Inflammatory macrophage treated with lipopolysaccharide for 1 hour (primary cell): ENCODE results near the gene HTATSF1.

Experiments used
- DNase-seq, 2 donors: peaks; one replicate each; pipeline ENCODE4 v3.0.0-alpha.2; 2020 to 2022

Gene HTATSF1

GRCh38 chrX:136496764-136497555, 432 bp upstream of the HTATSF1 start:
- peak; percentile 75 to 77 for DNase-seq

DNA sequence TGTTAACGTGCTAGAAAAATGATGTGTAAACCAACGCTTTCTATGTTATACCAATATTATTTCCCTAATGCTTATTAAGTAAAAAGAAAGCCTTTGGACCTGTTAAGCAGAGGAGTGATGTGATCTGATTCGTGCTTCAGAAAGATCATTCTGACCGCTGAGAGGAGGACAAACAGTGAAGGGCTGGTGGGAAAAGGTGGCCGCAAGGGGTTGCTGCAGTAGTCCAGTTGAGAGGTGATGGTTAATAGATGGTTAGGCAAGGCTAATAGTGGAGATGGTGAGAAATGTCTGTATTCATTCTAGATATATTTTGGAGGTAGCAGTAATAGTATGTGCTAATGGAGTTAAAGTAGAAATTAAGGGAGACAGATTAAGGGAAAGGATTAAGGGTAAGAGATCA, 21.7 kb downstream of the HTATSF1 start:
- DNase-seq = no peak

DNA sequence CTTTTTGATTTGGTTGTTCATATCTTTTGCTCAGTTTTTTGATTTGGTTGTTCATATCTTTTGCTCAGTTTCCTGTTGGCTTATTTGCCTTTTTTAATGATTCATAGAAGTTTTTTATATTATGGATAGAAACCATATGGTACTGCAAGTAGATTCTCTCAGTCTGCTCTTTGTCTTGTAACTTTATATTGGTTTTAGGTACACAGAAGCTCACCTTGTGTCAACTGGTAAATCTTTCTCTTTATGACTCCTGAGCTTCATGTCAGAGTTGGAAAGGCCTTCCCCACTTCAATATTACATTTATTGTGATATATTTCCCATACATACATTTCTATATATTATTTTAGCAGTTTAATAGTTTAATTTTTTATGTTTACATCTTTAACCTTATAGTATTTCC, 26.4 kb downstream of the HTATSF1 start:
- DNase-seq = no peak

- no peak for DNase-seq
These were observed 28.6 kb downstream of the HTATSF1 start for GRCh38 chrX:136525738-136526606.

DNA sequence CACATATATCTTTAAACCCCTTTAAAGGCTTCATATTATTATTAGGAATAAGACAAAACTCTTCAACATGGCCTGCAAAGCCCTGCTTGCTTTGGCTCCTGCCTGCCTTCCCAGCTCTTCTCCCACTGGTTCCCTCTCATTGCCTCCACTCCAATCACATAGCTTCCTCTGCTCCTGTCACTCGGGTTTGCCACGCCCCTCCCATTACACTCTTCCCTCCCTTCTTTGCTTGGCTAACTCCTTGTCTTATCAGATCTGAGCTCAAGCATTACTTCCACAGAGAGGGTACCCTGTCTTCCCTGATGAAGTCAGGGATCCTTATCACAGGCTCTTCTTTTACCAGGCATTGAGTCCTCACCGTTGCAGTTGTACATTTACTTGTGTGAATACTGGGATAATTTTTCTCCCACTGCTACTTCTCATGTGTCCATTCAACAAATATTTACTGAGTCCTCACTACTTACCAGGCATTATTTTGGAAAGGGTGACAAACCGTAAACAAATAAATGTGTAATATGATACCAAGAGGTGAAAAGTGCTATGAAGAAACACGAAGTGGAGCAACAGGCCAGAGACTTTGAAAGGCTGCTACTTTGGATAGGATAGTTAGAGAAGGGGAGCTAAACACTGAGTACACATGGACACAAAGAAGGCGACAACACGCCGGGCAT, 31.4 kb downstream of the HTATSF1 start:
- DNase-seq = no peak

DNA sequence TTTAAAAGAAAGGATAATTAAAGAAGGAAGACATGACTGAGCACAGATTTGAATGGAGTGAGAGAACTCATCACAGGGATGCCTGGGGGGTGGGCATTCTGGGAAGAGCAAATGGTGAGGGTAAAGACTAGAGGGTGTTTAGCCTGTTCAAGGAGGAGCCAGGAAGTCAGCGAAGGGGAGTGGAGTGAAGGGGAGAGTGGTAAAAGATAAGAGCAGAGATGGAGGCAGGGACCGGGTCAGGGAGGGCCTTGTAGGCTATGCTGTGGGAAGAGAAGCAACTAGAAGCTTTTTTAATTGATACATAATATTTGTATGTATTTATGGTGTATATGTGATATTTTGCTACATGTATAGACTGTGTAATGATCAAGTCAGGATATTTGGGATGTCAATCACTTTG, 32.4 kb downstream of the HTATSF1 start:
- no peak for DNase-seq

DNA sequence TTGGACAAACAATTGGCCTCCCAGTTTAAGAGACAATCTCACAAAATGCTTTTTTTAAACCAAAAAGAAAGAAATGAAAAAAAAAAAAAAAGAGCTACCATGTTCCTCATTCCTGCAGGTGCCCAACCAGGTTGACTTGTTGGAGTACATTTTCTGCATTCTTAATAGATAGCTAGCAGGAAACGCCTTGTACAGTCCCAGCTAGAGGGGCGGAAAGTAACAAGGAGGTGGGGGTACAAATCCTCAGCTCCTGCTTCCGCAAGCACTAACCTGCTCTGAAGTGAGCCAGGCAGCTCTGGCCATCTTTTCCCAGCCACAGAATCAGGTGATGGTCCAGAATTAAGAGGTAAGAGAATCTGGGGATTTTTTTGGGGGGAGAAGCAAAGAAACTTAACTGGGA, 34.6 kb downstream of the HTATSF1 start, which contains the start of gene VGLL1:
Gene VGLL1 (plus strand): TSS at position 265 of the 400 bp plus-strand sequence. CDS start 3,806 bp downstream, outside the sequence.
- no peak for DNase-seq

- no peak for DNase-seq
These were observed 36.7 kb downstream of the HTATSF1 start for GRCh38 chrX:136534131-136534530.

DNA sequence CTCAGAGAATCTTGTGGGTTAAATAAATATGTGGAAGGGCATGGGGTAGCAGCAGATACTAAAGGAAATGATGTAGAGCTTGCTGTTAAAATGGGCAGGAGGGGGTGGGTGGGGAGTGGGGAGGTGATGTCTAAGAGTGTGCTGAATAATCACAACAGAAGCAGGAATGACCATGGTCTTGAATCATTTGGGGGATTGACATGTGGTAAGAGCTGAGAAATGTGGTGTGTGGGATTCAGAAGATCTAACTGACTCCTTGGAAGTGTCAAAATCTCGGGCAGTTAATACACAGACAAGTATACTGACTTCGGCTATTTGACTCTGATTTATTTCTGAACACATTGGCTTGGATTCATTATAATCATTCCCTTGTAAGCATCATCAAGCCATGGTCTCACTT, 41.4 kb downstream of the HTATSF1 start:
- no peak for DNase-seq

DNA sequence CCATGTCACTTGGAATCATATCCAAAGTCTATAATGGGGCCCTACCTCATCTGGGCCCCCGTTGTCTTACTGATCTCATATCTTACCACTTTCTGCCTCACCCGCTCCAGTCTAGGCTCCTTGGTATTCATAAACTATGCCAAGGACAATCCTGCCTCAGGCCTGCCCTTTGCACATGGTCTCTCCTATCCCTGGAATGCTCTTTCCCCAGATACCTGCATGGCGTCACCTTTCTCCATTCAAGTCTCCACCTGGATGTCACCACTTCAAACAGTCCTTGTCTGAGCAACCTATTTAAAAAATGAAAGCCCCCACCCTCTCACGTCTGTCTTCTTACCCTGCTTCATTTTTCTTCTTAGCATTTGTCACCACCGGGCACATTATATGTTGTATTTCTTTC, 42.8 kb downstream of the HTATSF1 start:
- DNase-seq = no peak

GRCh38 chrX:136541294-136541693, 43.9 kb downstream of the HTATSF1 start:
- no peak for DNase-seq

DNA sequence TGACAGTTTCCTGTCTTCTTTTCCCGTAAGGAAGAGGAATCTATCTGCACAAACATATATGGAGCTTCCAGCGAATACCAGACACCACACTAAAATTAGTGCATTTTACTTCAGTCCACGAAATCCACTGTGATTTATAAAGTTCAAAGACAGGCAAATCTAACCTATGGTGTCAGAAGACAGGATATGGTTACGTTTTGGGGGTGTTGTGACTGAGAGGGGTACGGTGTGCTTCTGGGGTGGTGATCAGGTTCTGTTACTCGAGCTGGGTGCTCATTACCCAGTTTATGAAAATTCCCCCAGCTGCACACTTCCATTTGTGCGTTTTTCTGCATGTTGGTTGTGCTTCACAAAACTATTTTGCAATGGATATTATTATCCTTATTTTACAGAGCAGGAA, 44.9 kb downstream of the HTATSF1 start:
- DNase-seq = no peak

DNA sequence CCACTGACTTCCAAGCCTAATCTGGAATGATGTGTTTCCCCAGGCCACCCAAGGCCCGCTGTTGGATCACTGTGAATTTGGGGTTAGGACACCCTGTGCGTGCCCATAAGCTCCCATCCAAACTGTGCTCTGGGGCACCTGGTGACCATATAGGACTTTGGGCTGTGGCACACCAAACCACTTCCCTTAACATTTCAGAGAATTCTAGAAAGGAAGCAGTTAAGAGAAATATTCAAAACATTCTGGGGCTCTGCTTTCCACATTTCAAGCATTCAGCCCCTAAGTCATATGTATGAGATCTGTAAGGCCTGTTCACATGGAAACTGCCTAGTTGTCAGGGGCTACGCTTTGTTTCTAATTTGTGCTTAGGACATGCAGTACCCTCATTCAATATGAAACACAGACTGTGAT, 49.0 kb downstream of the HTATSF1 start:
- no peak for DNase-seq

DNA sequence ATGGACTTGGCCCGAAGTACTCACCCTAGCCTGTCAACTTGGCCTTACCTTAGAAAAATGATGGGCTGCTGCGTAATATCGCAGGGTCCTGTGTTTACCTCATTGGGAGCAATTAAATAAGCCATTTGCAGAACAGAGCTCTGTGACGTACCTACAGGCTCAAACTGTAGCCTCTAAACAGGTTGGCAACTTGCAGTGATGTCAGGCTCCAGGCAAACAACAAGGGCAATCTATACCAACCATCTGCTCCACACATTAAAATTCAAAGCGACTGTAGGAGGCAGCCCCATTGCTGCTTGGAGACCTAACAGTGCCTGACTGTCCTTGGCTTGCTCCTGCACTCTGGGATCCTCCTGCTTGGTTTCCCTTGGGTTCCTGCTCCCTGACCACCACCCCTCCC, 51.8 kb downstream of the HTATSF1 start:
- DNase-seq = no peak

DNA sequence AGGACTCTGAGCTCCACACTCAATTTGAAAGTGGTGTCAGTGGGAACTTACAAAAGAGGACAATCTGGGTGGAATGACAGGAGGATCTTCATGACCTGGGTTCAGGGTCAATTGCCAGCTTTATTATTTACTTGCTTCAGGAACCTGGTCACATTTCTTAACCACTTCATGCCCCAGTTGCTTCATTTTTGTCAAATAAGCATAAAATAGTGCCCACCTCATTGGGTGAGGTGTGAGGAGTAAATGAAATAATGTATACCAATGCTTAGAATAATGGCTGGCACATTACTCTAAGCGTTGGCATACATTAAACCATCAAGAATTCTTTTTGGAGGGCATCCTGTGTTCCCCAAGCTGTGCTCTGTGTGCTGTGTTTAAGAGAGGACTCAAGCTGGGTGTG, 54.0 kb downstream of the HTATSF1 start:
- DNase-seq = no peak

GRCh38 chrX:136555694-136556093, 58.3 kb downstream of the HTATSF1 start:
- no peak for DNase-seq
